K562 (cell line): ENCODE results near the gene YPEL5. TPM values are rescaled to one million over a fixed set of nuclear protein-coding genes. Genes with fewer than 3 reads are reported as not detected.

Experiments used
- COPS2 ChIP-seq: fragments of 450-650 bp; conservative IDR thresholded peaks from 2 replicates; pipeline ENCODE4 v1.6.1; 2016; ENCODE audit warnings: mild to moderate bottlenecking, moderate library complexity
- polyA plus RNA-seq, 8 experiments: library from polyadenylated mRNA; depleted of rRNA in 4 of 8; stranded (reverse) in 5 of 8; unstranded in 3 of 8; fragments of >200 nt; fragmentation: Nextera tagmentation in 2 of 8; fragmentation: Illumina TruSeq in 1 of 8; extraction: Ambion mirVana in 2 of 8; extraction: Trizol in 1 of 8; gene quantifications; 2 replicates each; pipeline versions ENCODE4 v1.2.1 to v1.2.3, GENCODE V29; 2011 to 2014; ENCODE audit warnings: inconsistent platforms in 1 of 8, missing spikeins in 1 of 8
- total RNA-seq, 7 experiments: library from RNA; depleted of rRNA in 6 of 7; stranded (reverse); fragments of >200 nt in 6 of 7; fragmentation: Illumina TruSeq in 2 of 7; extraction: Trizol in 2 of 7; gene quantifications; 2 replicates each; pipeline versions ENCODE4 v1.2.1 to v1.2.3, GENCODE V29; 2011 to 2021; ENCODE audit warnings: low replicate concordance in 1 of 7
- TF ChIP-seq, protein P1 (sequence below): fragments of 250-450 bp; sonication (Bioruptor Pico); IDR thresholded peaks from 2 replicates; pipeline ENCODE4 v1.4.0; 2020
- TF ChIP-seq, protein P2 (sequence below): sonication (generic); formaldehyde crosslinking; IDR thresholded peaks from 2 replicates; pipeline ENCODE4 v1.8.0; 2022; ENCODE audit warnings: missing genetic modification reagents, mild to moderate bottlenecking, moderate library complexity, borderline replicate concordance

The YPEL5 gene
- total and polyA plus RNA-seq, 9 of the 15 experiments (the other 6 are each of a cell fraction or from before 2014, with no cell fraction given), result 5.4 to 34.4 (median 12.3) TPM

- TF ChIP-seq, protein P1, sequence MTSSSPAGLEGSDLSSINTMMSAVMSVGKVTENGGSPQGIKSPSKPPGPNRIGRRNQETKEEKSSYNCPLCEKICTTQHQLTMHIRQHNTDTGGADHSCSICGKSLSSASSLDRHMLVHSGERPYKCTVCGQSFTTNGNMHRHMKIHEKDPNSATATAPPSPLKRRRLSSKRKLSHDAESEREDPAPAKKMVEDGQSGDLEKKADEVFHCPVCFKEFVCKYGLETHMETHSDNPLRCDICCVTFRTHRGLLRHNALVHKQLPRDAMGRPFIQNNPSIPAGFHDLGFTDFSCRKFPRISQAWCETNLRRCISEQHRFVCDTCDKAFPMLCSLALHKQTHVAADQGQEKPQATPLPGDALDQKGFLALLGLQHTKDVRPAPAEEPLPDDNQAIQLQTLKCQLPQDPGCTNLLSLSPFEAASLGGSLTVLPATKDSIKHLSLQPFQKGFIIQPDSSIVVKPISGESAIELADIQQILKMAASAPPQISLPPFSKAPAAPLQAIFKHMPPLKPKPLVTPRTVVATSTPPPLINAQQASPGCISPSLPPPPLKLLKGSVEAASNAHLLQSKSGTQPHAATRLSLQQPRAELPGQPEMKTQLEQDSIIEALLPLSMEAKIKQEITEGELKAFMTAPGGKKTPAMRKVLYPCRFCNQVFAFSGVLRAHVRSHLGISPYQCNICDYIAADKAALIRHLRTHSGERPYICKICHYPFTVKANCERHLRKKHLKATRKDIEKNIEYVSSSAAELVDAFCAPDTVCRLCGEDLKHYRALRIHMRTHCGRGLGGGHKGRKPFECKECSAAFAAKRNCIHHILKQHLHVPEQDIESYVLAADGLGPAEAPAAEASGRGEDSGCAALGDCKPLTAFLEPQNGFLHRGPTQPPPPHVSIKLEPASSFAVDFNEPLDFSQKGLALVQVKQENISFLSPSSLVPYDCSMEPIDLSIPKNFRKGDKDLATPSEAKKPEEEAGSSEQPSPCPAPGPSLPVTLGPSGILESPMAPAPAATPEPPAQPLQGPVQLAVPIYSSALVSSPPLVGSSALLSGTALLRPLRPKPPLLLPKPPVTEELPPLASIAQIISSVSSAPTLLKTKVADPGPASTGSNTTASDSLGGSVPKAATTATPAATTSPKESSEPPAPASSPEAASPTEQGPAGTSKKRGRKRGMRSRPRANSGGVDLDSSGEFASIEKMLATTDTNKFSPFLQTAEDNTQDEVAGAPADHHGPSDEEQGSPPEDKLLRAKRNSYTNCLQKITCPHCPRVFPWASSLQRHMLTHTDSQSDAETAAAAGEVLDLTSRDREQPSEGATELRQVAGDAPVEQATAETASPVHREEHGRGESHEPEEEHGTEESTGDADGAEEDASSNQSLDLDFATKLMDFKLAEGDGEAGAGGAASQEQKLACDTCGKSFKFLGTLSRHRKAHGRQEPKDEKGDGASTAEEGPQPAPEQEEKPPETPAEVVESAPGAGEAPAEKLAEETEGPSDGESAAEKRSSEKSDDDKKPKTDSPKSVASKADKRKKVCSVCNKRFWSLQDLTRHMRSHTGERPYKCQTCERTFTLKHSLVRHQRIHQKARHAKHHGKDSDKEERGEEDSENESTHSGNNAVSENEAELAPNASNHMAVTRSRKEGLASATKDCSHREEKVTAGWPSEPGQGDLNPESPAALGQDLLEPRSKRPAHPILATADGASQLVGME (CRISPR knock-in tag), result no peak
- no peak for TF ChIP-seq COPS2
- TF ChIP-seq, protein P2, sequence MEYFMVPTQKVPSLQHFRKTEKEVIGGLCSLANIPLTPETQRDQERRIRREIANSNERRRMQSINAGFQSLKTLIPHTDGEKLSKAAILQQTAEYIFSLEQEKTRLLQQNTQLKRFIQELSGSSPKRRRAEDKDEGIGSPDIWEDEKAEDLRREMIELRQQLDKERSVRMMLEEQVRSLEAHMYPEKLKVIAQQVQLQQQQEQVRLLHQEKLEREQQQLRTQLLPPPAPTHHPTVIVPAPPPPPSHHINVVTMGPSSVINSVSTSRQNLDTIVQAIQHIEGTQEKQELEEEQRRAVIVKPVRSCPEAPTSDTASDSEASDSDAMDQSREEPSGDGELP (CRISPR knock-in tag), result no peak
These were observed 48.2 kb downstream of the YPEL5 start (continued) for GRCh38 chr2:30195016-30195415.
